HEK293T (cell line): ENCODE data around the gene ZNF644.

Experiments used
- ARNT ChIP-seq: fragments of 450-650 bp; IDR thresholded peaks from 2 replicates; pipeline ENCODE4 v1.6.1; 2017; ENCODE audit warnings: mild to moderate bottlenecking
- BHLHE40 ChIP-seq: fragments of 450-650 bp; IDR thresholded peaks from 2 replicates; pipeline ENCODE4 v1.6.1; 2016; ENCODE audit warnings: mild to moderate bottlenecking, moderate library complexity, borderline replicate concordance
- FOXA1 ChIP-seq: fragments of 450-650 bp; IDR thresholded peaks from 2 replicates; pipeline ENCODE4 v1.6.1; 2016; ENCODE audit warnings: mild to moderate bottlenecking
- FOXM1 ChIP-seq: fragments of 450-650 bp; IDR thresholded peaks from 2 replicates; pipeline ENCODE4 v1.6.1; 2017; ENCODE audit warnings: mild to moderate bottlenecking, borderline replicate concordance
- HDGF ChIP-seq: fragments of 450-650 bp; IDR thresholded peaks from 2 replicates; pipeline ENCODE4 v1.6.1; 2017; ENCODE audit warnings: antibody characterized with exemption, borderline replicate concordance
- LEF1 ChIP-seq: fragments of 450-650 bp; IDR thresholded peaks from 2 replicates; pipeline ENCODE4 v1.6.1; 2017; ENCODE audit warnings: mild to moderate bottlenecking, borderline replicate concordance
- NFRKB ChIP-seq: fragments of 450-650 bp; IDR thresholded peaks from 2 replicates; pipeline ENCODE4 v1.6.1; 2016; ENCODE audit warnings: mild to moderate bottlenecking, moderate library complexity
- SP1 ChIP-seq: fragments of 450-650 bp; IDR thresholded peaks from 2 replicates; pipeline ENCODE4 v1.6.1; 2017
- SUZ12 ChIP-seq: fragments of 450-650 bp; IDR thresholded peaks from 2 replicates; pipeline ENCODE4 v1.6.1; 2016; ENCODE audit warnings: mild to moderate bottlenecking
- ZNF384 ChIP-seq: fragments of 450-650 bp; IDR thresholded peaks from 2 replicates; pipeline ENCODE4 v1.6.1; 2016
- TF ChIP-seq, protein P1 (sequence below): fragments of 450-650 bp; IDR thresholded peaks from 2 replicates; pipeline ENCODE4 v1.6.1; 2016

DNA sequence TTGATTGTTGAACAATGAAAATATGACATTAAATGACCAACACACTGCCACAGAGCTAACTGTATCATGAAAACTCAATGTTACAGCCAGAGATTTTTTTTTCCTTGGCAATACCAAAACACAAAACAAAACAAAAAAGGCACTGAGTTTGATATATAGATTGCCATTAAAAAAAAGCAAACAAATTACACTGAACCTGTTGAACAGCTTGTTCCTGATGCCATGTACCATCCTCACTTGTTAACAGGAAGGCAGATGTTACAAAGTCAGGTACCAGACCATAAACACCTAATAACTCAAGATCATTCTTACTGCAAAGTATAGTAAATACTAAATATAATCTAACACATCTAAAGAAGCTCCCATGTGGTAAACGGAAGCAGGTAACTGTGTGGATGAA is 75.2 kb downstream of the ZNF644 start:
- TF ChIP-seq SUZ12, result no peak
- no peak for TF ChIP-seq SP1
- TF ChIP-seq BHLHE40, result no peak
- TF ChIP-seq FOXA1, result no peak
- no peak for TF ChIP-seq FOXM1
- TF ChIP-seq ZNF384, result no peak
- no peak for TF ChIP-seq NFRKB
- no peak for TF ChIP-seq LEF1
- TF ChIP-seq, protein P1, sequence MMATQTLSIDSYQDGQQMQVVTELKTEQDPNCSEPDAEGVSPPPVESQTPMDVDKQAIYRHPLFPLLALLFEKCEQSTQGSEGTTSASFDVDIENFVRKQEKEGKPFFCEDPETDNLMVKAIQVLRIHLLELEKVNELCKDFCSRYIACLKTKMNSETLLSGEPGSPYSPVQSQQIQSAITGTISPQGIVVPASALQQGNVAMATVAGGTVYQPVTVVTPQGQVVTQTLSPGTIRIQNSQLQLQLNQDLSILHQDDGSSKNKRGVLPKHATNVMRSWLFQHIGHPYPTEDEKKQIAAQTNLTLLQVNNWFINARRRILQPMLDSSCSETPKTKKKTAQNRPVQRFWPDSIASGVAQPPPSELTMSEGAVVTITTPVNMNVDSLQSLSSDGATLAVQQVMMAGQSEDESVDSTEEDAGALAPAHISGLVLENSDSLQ, result no peak
- TF ChIP-seq ARNT, result no peak
- TF ChIP-seq HDGF, result no peak
